ENCODE data around the gene UST. TPM values are rescaled to one million over a fixed set of nuclear protein-coding genes. Genes with fewer than 3 reads are reported as not detected.
"Not testable (repeated sequence)": the region's sequence is repeated elsewhere in the genome, so short reads cannot be mapped to it uniquely, and the experiment has no call there.

UST gene
- total RNA-seq, 1 experiment from 2014 or later, result 14.0 TPM

GRCh38 chr6:149031859-149032598 lies 285.2 kb downstream of the UST start:
- DNase-seq (ENCODE audit: low read depth), result peak; percentile 99

- DNase-seq (ENCODE audit: low read depth), result peak; percentile 90
These were observed 286.0 kb downstream of the UST start for GRCh38 chr6:149032599-149033405.

GRCh38 chr6:149033454-149033853 lies 286.6 kb downstream of the UST start:
- no peak for DNase-seq (ENCODE audit: low read depth)

- no peak for DNase-seq (ENCODE audit: low read depth)
These were observed 288.9 kb downstream of the UST start for GRCh38 chr6:149035766-149036165.

- DNase-seq (ENCODE audit: low read depth), result no peak
These were observed 290.3 kb downstream of the UST start for GRCh38 chr6:149037051-149037671.

GRCh38 chr6:149039025-149039424 lies 292.2 kb downstream of the UST start:
- not testable (repeated sequence) for DNase-seq (ENCODE audit: low read depth)

GRCh38 chr6:149041953-149042352 lies 295.1 kb downstream of the UST start:
- DNase-seq (ENCODE audit: low read depth), result no peak

- DNase-seq (ENCODE audit: low read depth), result peak; percentile 39
These were observed 296.8 kb downstream of the UST start for GRCh38 chr6:149043476-149044130.

GRCh38 chr6:149044528-149044927 lies 297.7 kb downstream of the UST start:
- no peak for DNase-seq (ENCODE audit: low read depth)

GRCh38 chr6:149045404-149045803 lies 298.6 kb downstream of the UST start:
- DNase-seq (ENCODE audit: low read depth), result no peak

- DNase-seq (ENCODE audit: low read depth), result no peak
These were observed 299.5 kb downstream of the UST start for GRCh38 chr6:149046164-149046821.

GRCh38 chr6:149046822-149047246 lies 300.0 kb downstream of the UST start:
- peak; percentile 31 for DNase-seq (ENCODE audit: low read depth)

GRCh38 chr6:149049230-149049629 lies 302.4 kb downstream of the UST start:
- DNase-seq (ENCODE audit: low read depth), result peak; percentile 59

GRCh38 chr6:149050160-149050559 lies 303.3 kb downstream of the UST start:
- DNase-seq (ENCODE audit: low read depth), result no peak

- DNase-seq (ENCODE audit: low read depth), result no peak
These were observed 305.7 kb downstream of the UST start for GRCh38 chr6:149052350-149053106.

- DNase-seq (ENCODE audit: low read depth), result no peak
These were observed 307.2 kb downstream of the UST start for GRCh38 chr6:149053848-149054558.

GRCh38 chr6:149054559-149055194 lies 307.8 kb downstream of the UST start:
- DNase-seq (ENCODE audit: low read depth), result no peak

GRCh38 chr6:149055195-149055899 lies 308.5 kb downstream of the UST start:
- no peak for DNase-seq (ENCODE audit: low read depth)
